Transverse colon (tissue), 4 donors: Measurements from ENCODE around the gene RUNX1.

ENCODE experiments used
- CTCF ChIP-seq, 5 experiments: fragments of 200-600 bp in 3 of 5; fragments of 450-650 bp in 2 of 5; sonication (generic) in 3 of 5; IDR thresholded peaks; 1 replicate in 2 of 5; 2 replicates in 3 of 5; pipeline ENCODE4 v1.5.1; 2016 to 2017; ENCODE audit warnings: antibody characterized with exemption in 5 of 5, inconsistent platforms in 3 of 5, mild to moderate bottlenecking in 2 of 5, moderate library complexity in 1 of 5
- EP300 ChIP-seq: sonication (generic); formaldehyde crosslinking; IDR thresholded peaks from one replicate; pipeline ENCODE4 v1.6.1; 2017; ENCODE audit warnings: antibody characterized with exemption, low read depth
- POLR2A ChIP-seq: fragments of 450-650 bp; IDR thresholded peaks from one replicate; pipeline ENCODE4 v1.6.1; 2016; ENCODE audit warnings: antibody characterized with exemption, mild to moderate bottlenecking, moderate library complexity
- POLR2AphosphoS5 ChIP-seq, 3 donors: sonication (generic); formaldehyde crosslinking; IDR thresholded peaks; one replicate each; pipeline ENCODE4 v1.6.1; 2016; ENCODE audit warnings: antibody characterized with exemption in 3 of 3

- TF ChIP-seq POLR2A (no peak), CTCF (IDR thresholded peaks at IDR 0.05) (no peak), POLR2AphosphoS5 (IDR thresholded peaks at IDR 0.05) (no peak), EP300 (no peak)
Observed at GRCh38 chr21:34818662-34819158, 230.4 kb downstream of the RUNX1 start.
